ENCODE data around the gene PARP2. TPM values are rescaled to one million over a fixed set of nuclear protein-coding genes. Genes with fewer than 3 reads are reported as not detected.

Gene PARP2
- polyA plus RNA-seq (2013, experiment 1 of 2), result 28.3 TPM
- 29.5 TPM for polyA plus RNA-seq (2013, experiment 2 of 2)

GRCh38 chr14:20343092-20343861 is at the start of gene PARP2:
PARP2 (plus strand) TSS chr14:20343635; CDS start chr14:20343642, 7 bp downstream.
- no peak within 1 kb of the TSS for H2BK120ac ChIP-seq (ENCODE audit: low read depth, low read length)
- H3K56ac ChIP-seq (ENCODE audit: low read length), result peak within 1 kb of the TSS; percentile 92
- H3K36me3 ChIP-seq (ENCODE audit: control insufficient read depth, insufficient read depth, low read length), result peaks cover 2% of the 10 kb centered on the region
- DNase-seq, result peak; percentile 100
- H3K79me2 ChIP-seq (ENCODE audit: control insufficient read depth, insufficient read depth, low read length), result peaks cover 4% of the 10 kb centered on the region
- H2AK5ac ChIP-seq (ENCODE audit: low read length), result no peak within 1 kb of the TSS
- peak within 1 kb of the TSS; percentile 87 for H2BK5ac ChIP-seq (ENCODE audit: low read length)
- no peak within 1 kb of the TSS for H3K23ac ChIP-seq (ENCODE audit: low read length)
- H3K79me1 ChIP-seq (ENCODE audit: low read length), result peaks cover 2% of the 10 kb centered on the region
- H3K4me1 ChIP-seq (ENCODE audit: control insufficient read depth, low read depth, low read length), result no peaks in the 10 kb centered on the region
- H2BK15ac ChIP-seq (replicated peaks; ENCODE audit: low read depth), result peak within 1 kb of the TSS; percentile 92
- peak within 1 kb of the TSS; percentile 28 for H4K8ac ChIP-seq (ENCODE audit: low read depth, low read length)
- H3K4me2 ChIP-seq (ENCODE audit: low read length), result peak within 1 kb of the TSS; percentile 71
- H3K27me3 ChIP-seq (ENCODE audit: insufficient read depth, low read length, poor library complexity), result no peaks in the 10 kb centered on the region
- peak within 1 kb of the TSS; percentile 86 for H3K9ac ChIP-seq (ENCODE audit: low read length)
- H3K18ac ChIP-seq (ENCODE audit: low read length), result peak within 1 kb of the TSS; percentile 97
- H4K5ac ChIP-seq (ENCODE audit: low read length), result no peak within 1 kb of the TSS
- WGBS (ENCODE audit: extremely low coverage, insufficient coverage, low lambda C conversion rate), result no CpG with 5 or more reads among the region's 50 CpGs
- H3K4me3 ChIP-seq (ENCODE audit: low read length), result peak within 1 kb of the TSS; percentile 81
- peak within 1 kb of the TSS; percentile 99 for H3K27ac ChIP-seq (ENCODE audit: low read depth, low read length)
- peak within 1 kb of the TSS; percentile 96 for H3K4ac ChIP-seq (ENCODE audit: low read depth, low read length)

GRCh38 chr14:20294636-20295035 is 48.8 kb upstream of the PARP2 start:
- DNase-seq, result no peak
- H3K79me1 ChIP-seq (ENCODE audit: low read length), result no peaks in the 10 kb centered on the region
- no peaks in the 10 kb centered on the region for H3K27me3 ChIP-seq (ENCODE audit: insufficient read depth, low read length, poor library complexity)
- no peak overlapping the region for H3K4me2 ChIP-seq (ENCODE audit: low read length)
- no peak overlapping the region for H2BK120ac ChIP-seq (ENCODE audit: low read depth, low read length)
- no peak overlapping the region for H4K8ac ChIP-seq (ENCODE audit: low read depth, low read length)
- no CpG with 5 or more reads among the region's 2 CpGs for WGBS (ENCODE audit: extremely low coverage, insufficient coverage, low lambda C conversion rate)
- H3K36me3 ChIP-seq (ENCODE audit: control insufficient read depth, insufficient read depth, low read length), result peaks cover 1% of the 10 kb centered on the region
- H3K9ac ChIP-seq (ENCODE audit: low read length), result no peak overlapping the region
- H3K79me2 ChIP-seq (ENCODE audit: control insufficient read depth, insufficient read depth, low read length), result no peaks in the 10 kb centered on the region
- no peak overlapping the region for H3K56ac ChIP-seq (ENCODE audit: low read length)
- H2AK5ac ChIP-seq (ENCODE audit: low read length), result no peak overlapping the region
- no peak overlapping the region for H2BK15ac ChIP-seq (replicated peaks; ENCODE audit: low read depth)
- no peak overlapping the region for H3K27ac ChIP-seq (ENCODE audit: low read depth, low read length)
- H4K5ac ChIP-seq (ENCODE audit: low read length), result no peak overlapping the region
- H3K4me1 ChIP-seq (ENCODE audit: control insufficient read depth, low read depth, low read length), result no peaks in the 10 kb centered on the region
- H3K4ac ChIP-seq (ENCODE audit: low read depth, low read length), result no peak overlapping the region
- H2BK5ac ChIP-seq (ENCODE audit: low read length), result no peak overlapping the region
- H3K4me3 ChIP-seq (ENCODE audit: low read length), result no peak overlapping the region
- H3K18ac ChIP-seq (ENCODE audit: low read length), result no peak overlapping the region
- no peak overlapping the region for H3K23ac ChIP-seq (ENCODE audit: low read length)

DNA sequence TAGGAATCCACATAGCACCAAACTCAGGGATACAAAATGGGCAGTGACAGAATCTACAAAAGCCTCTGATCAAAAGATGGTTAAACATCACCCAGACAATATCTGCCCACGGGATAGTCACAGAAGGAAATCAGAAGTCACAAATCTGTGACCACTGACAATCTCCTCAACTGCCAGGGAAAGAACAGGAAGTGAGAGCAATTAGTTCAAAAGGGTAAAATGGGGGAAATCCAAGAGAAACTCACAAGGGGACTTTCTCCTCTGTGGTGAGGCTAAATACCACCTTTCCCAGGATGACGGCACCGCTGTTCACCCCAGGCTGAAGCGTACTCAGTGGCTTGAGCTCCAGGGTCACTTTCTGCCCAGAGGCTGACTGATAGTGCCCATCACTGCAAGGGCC is 48.4 kb upstream of the PARP2 start:
- no peaks in the 10 kb centered on the region for H3K4me1 ChIP-seq (ENCODE audit: control insufficient read depth, low read depth, low read length)
- no peak overlapping the region for H2BK5ac ChIP-seq (ENCODE audit: low read length)
- no peak overlapping the region for H3K4ac ChIP-seq (ENCODE audit: low read depth, low read length)
- no peak overlapping the region for H2BK15ac ChIP-seq (replicated peaks; ENCODE audit: low read depth)
- H3K4me2 ChIP-seq (ENCODE audit: low read length), result no peak overlapping the region
- no peak overlapping the region for H3K9ac ChIP-seq (ENCODE audit: low read length)
- H3K27ac ChIP-seq (ENCODE audit: low read depth, low read length), result no peak overlapping the region
- H3K79me1 ChIP-seq (ENCODE audit: low read length), result no peaks in the 10 kb centered on the region
- no peak overlapping the region for H2AK5ac ChIP-seq (ENCODE audit: low read length)
- H3K56ac ChIP-seq (ENCODE audit: low read length), result no peak overlapping the region
- no peaks in the 10 kb centered on the region for H3K79me2 ChIP-seq (ENCODE audit: control insufficient read depth, insufficient read depth, low read length)
- no peak overlapping the region for H4K5ac ChIP-seq (ENCODE audit: low read length)
- DNase-seq, result no peak
- H3K23ac ChIP-seq (ENCODE audit: low read length), result no peak overlapping the region
- H3K27me3 ChIP-seq (ENCODE audit: insufficient read depth, low read length, poor library complexity), result no peaks in the 10 kb centered on the region
- no CpG with 5 or more reads among the region's 4 CpGs for WGBS (ENCODE audit: extremely low coverage, insufficient coverage, low lambda C conversion rate)
- H4K8ac ChIP-seq (ENCODE audit: low read depth, low read length), result no peak overlapping the region
- H3K4me3 ChIP-seq (ENCODE audit: low read length), result no peak overlapping the region
- H2BK120ac ChIP-seq (ENCODE audit: low read depth, low read length), result no peak overlapping the region
- H3K36me3 ChIP-seq (ENCODE audit: control insufficient read depth, insufficient read depth, low read length), result peaks cover 1% of the 10 kb centered on the region
- H3K18ac ChIP-seq (ENCODE audit: low read length), result no peak overlapping the region

DNA sequence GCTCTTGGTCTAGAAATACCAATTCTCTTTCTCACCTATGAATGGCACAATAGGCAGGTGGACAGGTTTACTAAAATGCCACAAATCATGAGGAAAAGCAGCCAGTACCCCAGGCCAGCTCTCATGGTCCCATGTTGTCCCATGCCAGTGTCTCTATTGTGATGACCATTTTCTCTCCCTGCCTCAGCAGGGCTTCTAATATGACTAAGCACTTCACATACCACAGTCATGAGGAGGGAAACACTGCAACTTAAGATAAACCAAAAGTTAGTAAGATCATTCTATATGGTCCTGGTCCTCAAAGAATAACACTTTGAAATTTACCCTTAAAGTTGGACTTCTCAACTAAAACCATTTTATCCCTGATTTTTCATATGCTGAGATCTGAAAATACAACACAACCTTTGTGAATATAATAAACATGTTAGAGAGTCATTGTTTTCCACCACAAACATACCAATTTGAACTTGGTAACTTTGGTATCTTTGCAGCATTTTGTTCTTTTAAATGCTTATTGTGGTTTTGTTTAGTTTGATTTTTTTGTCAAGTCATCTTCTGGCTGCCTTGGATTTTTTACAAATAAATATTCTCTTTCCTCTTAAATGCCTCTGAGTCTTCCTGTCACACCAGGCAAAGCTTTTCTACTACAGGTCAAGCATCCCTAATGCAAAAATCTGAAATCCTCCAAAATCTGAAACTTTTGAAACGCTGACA is 41.2 kb upstream of the PARP2 start:
- peak; percentile 52 for DNase-seq
- no peak overlapping the region for H3K27ac ChIP-seq (ENCODE audit: low read depth, low read length)
- no CpG with 5 or more reads among the region's 1 CpG for WGBS (ENCODE audit: extremely low coverage, insufficient coverage, low lambda C conversion rate)

GRCh38 chr14:20305265-20306078 is 38.0 kb upstream of the PARP2 start, which contains the start of gene TTC5:
TTC5 (minus strand) TSS chr14:20305951; CDS start chr14:20305937, 14 bp downstream.
- H3K4me2 ChIP-seq (ENCODE audit: low read length), result peak within 1 kb of the TSS; percentile 47
- no peak within 1 kb of the TSS for H2BK5ac ChIP-seq (ENCODE audit: low read length)
- no peak within 1 kb of the TSS for H2BK120ac ChIP-seq (ENCODE audit: low read depth, low read length)
- H3K36me3 ChIP-seq (ENCODE audit: control insufficient read depth, insufficient read depth, low read length), result no peaks in the 10 kb centered on the region
- no peak within 1 kb of the TSS for H3K23ac ChIP-seq (ENCODE audit: low read length)
- H4K5ac ChIP-seq (ENCODE audit: low read length), result no peak within 1 kb of the TSS
- H4K8ac ChIP-seq (ENCODE audit: low read depth, low read length), result no peak within 1 kb of the TSS
- no peaks in the 10 kb centered on the region for H3K79me2 ChIP-seq (ENCODE audit: control insufficient read depth, insufficient read depth, low read length)
- H3K4me1 ChIP-seq (ENCODE audit: control insufficient read depth, low read depth, low read length), result no peaks in the 10 kb centered on the region
- peak within 1 kb of the TSS; percentile 87 for H3K4me3 ChIP-seq (ENCODE audit: low read length)
- no peak within 1 kb of the TSS for H3K4ac ChIP-seq (ENCODE audit: low read depth, low read length)
- no CpG with 5 or more reads among the region's 27 CpGs for WGBS (ENCODE audit: extremely low coverage, insufficient coverage, low lambda C conversion rate)
- peak within 1 kb of the TSS; percentile 75 for H3K9ac ChIP-seq (ENCODE audit: low read length)
- H2BK15ac ChIP-seq (replicated peaks; ENCODE audit: low read depth), result no peak within 1 kb of the TSS
- peaks cover 3% of the 10 kb centered on the region for H3K79me1 ChIP-seq (ENCODE audit: low read length)
- no peak within 1 kb of the TSS for H3K27ac ChIP-seq (ENCODE audit: low read depth, low read length)
- peak; percentile 91 for DNase-seq
- no peaks in the 10 kb centered on the region for H3K27me3 ChIP-seq (ENCODE audit: insufficient read depth, low read length, poor library complexity)
- no peak within 1 kb of the TSS for H3K18ac ChIP-seq (ENCODE audit: low read length)
- H3K56ac ChIP-seq (ENCODE audit: low read length), result peak within 1 kb of the TSS; percentile 88
- no peak within 1 kb of the TSS for H2AK5ac ChIP-seq (ENCODE audit: low read length)

More for the DNA sequence above, 41.2 kb upstream of the PARP2 start:
- no peak overlapping the region for H2BK120ac ChIP-seq (ENCODE audit: low read depth, low read length)
- H4K5ac ChIP-seq (ENCODE audit: low read length), result no peak overlapping the region
- no peak overlapping the region for H3K4me3 ChIP-seq (ENCODE audit: low read length)
- no peak overlapping the region for H3K56ac ChIP-seq (ENCODE audit: low read length)
- H3K18ac ChIP-seq (ENCODE audit: low read length), result no peak overlapping the region
- H2BK5ac ChIP-seq (ENCODE audit: low read length), result no peak overlapping the region
- H2BK15ac ChIP-seq (replicated peaks; ENCODE audit: low read depth), result no peak overlapping the region
- H3K79me1 ChIP-seq (ENCODE audit: low read length), result peaks cover 3% of the 10 kb centered on the region
- no peaks in the 10 kb centered on the region for H3K36me3 ChIP-seq (ENCODE audit: control insufficient read depth, insufficient read depth, low read length)
- H3K4ac ChIP-seq (ENCODE audit: low read depth, low read length), result no peak overlapping the region
- no peak overlapping the region for H4K8ac ChIP-seq (ENCODE audit: low read depth, low read length)
- no peaks in the 10 kb centered on the region for H3K79me2 ChIP-seq (ENCODE audit: control insufficient read depth, insufficient read depth, low read length)
- H3K4me1 ChIP-seq (ENCODE audit: control insufficient read depth, low read depth, low read length), result no peaks in the 10 kb centered on the region
- no peak overlapping the region for H3K23ac ChIP-seq (ENCODE audit: low read length)
- no peaks in the 10 kb centered on the region for H3K27me3 ChIP-seq (ENCODE audit: insufficient read depth, low read length, poor library complexity)
- no peak overlapping the region for H2AK5ac ChIP-seq (ENCODE audit: low read length)
- H3K9ac ChIP-seq (ENCODE audit: low read length), result no peak overlapping the region
- H3K4me2 ChIP-seq (ENCODE audit: low read length), result no peak overlapping the region

All from mesendoderm (in vitro differentiated cells).